Aorta (tissue), 5 donors: ENCODE data around the gene LPP. TPM values are rescaled to one million over a fixed set of nuclear protein-coding genes. Genes with fewer than 3 reads are reported as not detected.

Experiments
- ATAC-seq: fragments of 200-7000 bp; cut with Tn5 transposase; one replicate; pipeline ENCODE4 v1.9.1; 2022; ENCODE audit warnings: moderate library complexity; ENCODE audit not compliant: low FRiP score
- DNase-seq, 2 donors: peaks; one replicate each; pipeline ENCODE4 v3.0.0-alpha.2; 2020
- H3K27ac ChIP-seq, 2 donors: one replicate each; pipeline ENCODE4 v1.5.1; 2013; ENCODE audit warnings: low read length in 2 of 2, mild to moderate bottlenecking in 2 of 2, moderate library complexity in 2 of 2, control low read depth in 1 of 2, inconsistent platforms in 1 of 2, low read depth in 1 of 2
- H3K27me3 ChIP-seq, 2 donors: one replicate each; pipeline ENCODE4 v1.6.1; 2013; ENCODE audit warnings: control low read depth in 1 of 2, low read length in 1 of 2, mild to moderate bottlenecking in 1 of 2, moderate library complexity in 1 of 2; ENCODE audit not compliant: insufficient read depth in 2 of 2, control insufficient read depth in 1 of 2
- H3K36me3 ChIP-seq, 2 donors: one replicate each; pipeline ENCODE4 v1.6.1; 2013; ENCODE audit warnings: control low read depth in 1 of 2, low read length in 1 of 2, mild to moderate bottlenecking in 1 of 2; ENCODE audit not compliant: insufficient read depth in 2 of 2, control insufficient read depth in 1 of 2
- H3K4me1 ChIP-seq, 2 donors: one replicate each; pipeline ENCODE4 v1.6.1; 2013; ENCODE audit warnings: low read length in 2 of 2, control low read depth in 1 of 2, mild to moderate bottlenecking in 1 of 2, moderate library complexity in 1 of 2; ENCODE audit not compliant: insufficient read depth in 2 of 2, control insufficient read depth in 1 of 2
- H3K4me3 ChIP-seq, 2 donors: one replicate each; pipeline ENCODE4 v1.5.1; 2013; ENCODE audit warnings: low read length in 2 of 2, control low read depth in 1 of 2, mild to moderate bottlenecking in 1 of 2
- H3K9me3 ChIP-seq: one replicate; pipeline ENCODE4 v1.6.1; 2013; ENCODE audit warnings: mild to moderate bottlenecking, low read length; ENCODE audit not compliant: control insufficient read depth
- WGBS, 2 donors: extraction: QIAGEN DNeasy Blood & Tissue Kit; methylation state at CpG; one replicate each; pipeline ENCODE4 v1.1.7; 2013; 5-methylcytosine and 5-hydroxymethylcytosine counted together
- intact Hi-C, 2 donors: fragments of 100-400 bp; cut with DNase I; formaldehyde crosslinking; loops; one replicate each; pipeline versions ENCODE4 v1.14.2 to v1.15.0; 2022
- polyA plus RNA-seq, 2 donors: library from polyadenylated mRNA; stranded (reverse); fragments of 200-250 nt; gene quantifications; one replicate each; pipeline ENCODE4 v1.2.3, GENCODE V29; 2013
- total RNA-seq, 2 donors: library from RNA; stranded (reverse); fragmentation: NEBNext Ultra II Directional; extraction: Animal tissue kit (Norgen Biotek cat#: 25700); gene quantifications; one replicate each; pipeline ENCODE4 v1.2.1, GENCODE V29; 2021
- donor health status: healthy with polysubstance abuse.
- donor health status: Bipolar disorder and iron deficiency.
- donor health status: DM: no; HTN: no; CAD: no.
- donor health status: DM: no; HTN: no; CAD: no.
- donor health status: DM: yes; HTN: yes; CAD: no.

The LPP gene
- total and polyA plus RNA-seq, 4 donors, result 37.7 to 2,536 (median 527) TPM

GRCh38 chr3:188868803-188869202, 714.8 kb downstream of the LPP start:
- H3K27ac ChIP-seq, result peak overlapping the region in 1 of 2 donors; percentile 33
- ATAC-seq (no peak), DNase-seq (no peak)
- peaks cover 0 to 5% of the 10 kb centered on the region in 2 donors for H3K36me3 ChIP-seq
- no peak overlapping the region for H3K4me3 ChIP-seq
- WGBS, 2 donors, result 65 to 66% methylated on average over 1 of the region's 1 CpG
- no peaks in the 10 kb centered on the region for H3K27me3 ChIP-seq
- peaks cover 1 to 13% of the 10 kb centered on the region in 2 donors for H3K4me1 ChIP-seq
- intact Hi-C loops, result no loop called here
- H3K9me3 ChIP-seq, result no peaks in the 10 kb centered on the region

GRCh38 chr3:188869628-188870027, 715.7 kb downstream of the LPP start:
- Histone ChIP-seq H3K4me1 (peaks cover 0 to 5% of the 10 kb centered on the region in 2 donors), H3K4me3 (no peak overlapping the region), H3K9me3 (no peaks in the 10 kb centered on the region), H3K27ac (no peak overlapping the region), H3K27me3 (no peaks in the 10 kb centered on the region), H3K36me3 (peaks cover 4 to 9% of the 10 kb centered on the region in 2 donors)
- intact Hi-C loops, result no loop called here
- no peak for ATAC-seq
- 91 to 94% methylated on average over 3 of the region's 3 CpGs for WGBS, 2 donors
- no peak for DNase-seq

DNA sequence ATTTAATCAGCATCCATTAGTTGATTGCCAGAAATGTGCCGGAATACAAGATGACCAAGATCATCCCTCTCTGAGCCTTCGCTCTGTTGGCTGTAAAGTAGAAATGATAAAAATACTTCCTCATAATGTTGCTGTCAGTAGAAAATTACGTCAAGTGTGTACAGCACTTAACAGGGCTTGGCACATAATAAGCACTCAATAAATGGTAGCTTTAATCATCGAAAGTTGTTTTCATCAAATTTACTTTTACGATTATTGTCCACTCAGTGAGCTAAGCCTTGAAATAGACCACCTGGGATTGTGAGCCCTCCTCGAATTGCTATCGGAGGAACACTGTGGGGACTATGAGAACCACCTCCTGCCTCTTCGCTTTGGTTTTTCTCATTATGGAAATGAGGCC, 716.5 kb downstream of the LPP start:
- no peak for DNase-seq
- WGBS, 2 donors, result 89 to 93% methylated on average over 8 of the region's 8 CpGs
- Histone ChIP-seq H3K27me3 (no peaks in the 10 kb centered on the region), H3K27ac (no peak overlapping the region), H3K9me3 (no peaks in the 10 kb centered on the region), H3K36me3 (peaks cover 4 to 10% of the 10 kb centered on the region in 2 donors), H3K4me3 (no peak overlapping the region), H3K4me1 (peaks cover 0 to under 1% of the 10 kb centered on the region in 2 donors)
- intact Hi-C loops, result no loop called here
- ATAC-seq, result no peak

GRCh38 chr3:188874576-188874975, 720.6 kb downstream of the LPP start:
- Histone ChIP-seq H3K36me3 (peaks cover 8 to 9% of the 10 kb centered on the region in 2 donors), H3K4me3 (no peak overlapping the region), H3K4me1 (peaks cover 0 to 5% of the 10 kb centered on the region in 2 donors), H3K27ac (no peak overlapping the region), H3K27me3 (no peaks in the 10 kb centered on the region), H3K9me3 (no peaks in the 10 kb centered on the region)
- DNase-seq (no peak), ATAC-seq (no peak)
- intact Hi-C loops, result no loop called here
- 95 to 96% methylated on average over 1 of the region's 1 CpG for WGBS, 2 donors

DNA sequence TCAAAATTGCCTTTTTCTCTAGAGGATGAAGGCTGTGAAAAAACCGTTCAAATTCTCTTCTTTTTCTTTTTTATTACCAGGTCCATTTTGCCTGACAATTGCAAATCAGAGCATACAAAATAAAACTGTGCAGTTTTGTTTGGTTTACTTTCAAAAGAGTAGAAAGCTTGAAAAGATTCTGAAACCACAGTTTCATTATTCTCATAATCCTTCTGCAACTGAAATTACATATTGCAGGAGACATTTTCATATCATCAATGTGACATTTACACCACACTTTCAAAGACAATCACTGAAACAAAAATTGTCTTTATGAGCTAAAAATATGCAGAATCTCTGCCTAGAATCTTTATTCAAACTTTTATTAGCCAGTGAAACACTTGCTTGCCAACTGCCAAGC, 721.5 kb downstream of the LPP start:
- intact Hi-C loops, result no loop called here
- H3K27ac ChIP-seq, result no peak overlapping the region
- WGBS, 2 donors, result 85 to 97% methylated on average over 1 of the region's 1 CpG
- peaks cover 8 to 9% of the 10 kb centered on the region in 2 donors for H3K36me3 ChIP-seq
- H3K9me3 ChIP-seq, result no peaks in the 10 kb centered on the region
- ATAC-seq, result no peak
- no peak overlapping the region for H3K4me3 ChIP-seq
- no peak for DNase-seq
- H3K27me3 ChIP-seq, result no peaks in the 10 kb centered on the region
- H3K4me1 ChIP-seq, result peaks cover 0 to 5% of the 10 kb centered on the region in 2 donors

DNA sequence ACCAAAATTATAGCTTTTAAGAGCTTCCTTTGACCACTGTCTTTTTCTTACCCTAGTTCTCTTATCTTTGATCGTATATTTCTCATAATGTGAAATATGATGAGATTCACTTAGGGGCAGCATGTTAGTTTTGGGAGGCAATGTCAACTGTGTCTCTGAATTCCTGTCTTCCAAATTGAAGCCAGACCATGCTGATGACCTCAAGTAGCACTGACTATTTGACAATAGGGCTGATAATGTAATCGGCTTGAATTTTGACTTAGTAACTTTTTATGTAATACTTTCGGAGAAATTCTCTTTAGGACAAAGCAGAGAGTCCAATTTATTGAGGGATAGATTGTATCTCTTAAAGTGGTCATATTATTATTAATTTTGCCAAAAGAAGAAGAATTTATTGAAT, 722.4 kb downstream of the LPP start:
- Histone ChIP-seq H3K27ac (no peak overlapping the region), H3K9me3 (no peaks in the 10 kb centered on the region), H3K36me3 (peaks cover 8 to 9% of the 10 kb centered on the region in 2 donors), H3K4me1 (peaks cover 0 to 5% of the 10 kb centered on the region in 2 donors), H3K27me3 (no peaks in the 10 kb centered on the region), H3K4me3 (no peak overlapping the region)
- intact Hi-C loops, result no loop called here
- DNase-seq (no peak), ATAC-seq (no peak)
- 77 to 81% methylated on average over 3 of the region's 3 CpGs for WGBS, 2 donors

- 91 to 92% methylated on average over 3 of the region's 3 CpGs for WGBS, 2 donors
- H3K27me3 ChIP-seq, result no peaks in the 10 kb centered on the region
- H3K4me3 ChIP-seq, result no peak overlapping the region
- H3K27ac ChIP-seq, result no peak overlapping the region
- intact Hi-C loops, result no loop called here
- DNase-seq (no peak), ATAC-seq (no peak)
- H3K4me1 ChIP-seq, result peaks cover 0 to 5% of the 10 kb centered on the region in 2 donors
- H3K36me3 ChIP-seq, result peaks cover 8 to 10% of the 10 kb centered on the region in 2 donors
- no peaks in the 10 kb centered on the region for H3K9me3 ChIP-seq
These were observed 723.4 kb downstream of the LPP start for GRCh38 chr3:188877381-188877780.

DNA sequence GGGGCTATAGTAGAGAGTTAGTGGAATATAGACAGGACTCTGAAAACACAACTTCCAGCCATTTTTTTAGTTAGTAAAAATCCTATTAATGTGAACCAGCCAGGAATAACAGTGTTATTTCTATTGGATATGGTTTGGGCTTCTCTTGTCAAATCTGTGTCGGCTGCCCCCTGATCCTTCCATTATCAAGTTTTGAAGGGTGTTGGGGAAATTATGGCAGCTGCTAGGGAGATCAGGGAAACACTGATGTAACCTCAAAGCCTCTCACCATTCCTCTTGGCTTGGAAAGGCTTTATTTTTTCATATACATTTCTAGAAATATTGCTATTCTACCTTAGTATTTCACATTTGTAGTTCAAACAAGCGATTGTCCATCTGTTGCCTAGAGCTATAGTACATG, 724.1 kb downstream of the LPP start:
- no peak overlapping the region for H3K4me3 ChIP-seq
- H3K27me3 ChIP-seq, result no peaks in the 10 kb centered on the region
- H3K9me3 ChIP-seq, result no peaks in the 10 kb centered on the region
- DNase-seq (no peak), ATAC-seq (no peak)
- WGBS, 2 donors, result 44 to 46% methylated on average over 2 of the region's 2 CpGs
- H3K4me1 ChIP-seq, result peaks cover 0 to 5% of the 10 kb centered on the region in 2 donors
- H3K27ac ChIP-seq, result no peak overlapping the region
- H3K36me3 ChIP-seq, result peaks cover 8 to 12% of the 10 kb centered on the region in 2 donors
- intact Hi-C loops, result no loop called here

GRCh38 chr3:188881954-188882641, 728.1 kb downstream of the LPP start:
- intact Hi-C loops, result no loop called here
- Histone ChIP-seq H3K36me3 (peaks cover 0 to 8% of the 10 kb centered on the region in 2 donors), H3K4me3 (no peak overlapping the region), H3K27ac (peak overlapping the region in 1 of 2 donors; percentile 87), H3K27me3 (no peaks in the 10 kb centered on the region), H3K9me3 (no peaks in the 10 kb centered on the region), H3K4me1 (peaks cover 0 to 4% of the 10 kb centered on the region in 2 donors)
- ATAC-seq, result peak; percentile 72
- DNase-seq, result no peak
